AG04449 (cell line): ENCODE results near the gene LAMB4.

Source experiments
- CTCF ChIA-PET: fragments of 350-600 bp; formaldehyde crosslinking; extraction: SDS; loops from one replicate; lab custom pipeline; 2021; ENCODE audit warnings: antibody characterized with exemption; lab: Yijun Ruan, JAX
- POLR2A ChIA-PET: fragments of 400-600, 350-600 bp; formaldehyde crosslinking; extraction: SDS; loops from one replicate; lab custom pipeline; 2020; ENCODE audit warnings: antibody characterized with exemption, inconsistent platforms; lab: Yijun Ruan, JAX
- DNase-seq: peaks from one replicate; pipeline ENCODE4 v3.0.0-alpha.2; 2010; ENCODE audit warnings: low read depth, low spot score
- H3K4me3 ChIP-seq: 2 replicates; pipeline ENCODE4 v1.5.1; 2011; ENCODE audit warnings: low read depth, mild to moderate bottlenecking, control low read depth, low read length
- CTCF ChIP-seq: IDR thresholded peaks from one replicate; pipeline ENCODE4 v1.5.1; 2011; ENCODE audit warnings: mild to moderate bottlenecking, moderate library complexity, low read length, control low read depth, inconsistent platforms; ENCODE audit not compliant: insufficient read depth; ENCODE audit errors: missing control alignments

Gene LAMB4

GRCh38 chr7:108109221-108109908 lies 20.8 kb downstream of the LAMB4 start:
- ChIA-PET CTCF (interaction anchor here (0.7 to 1.1 kb wide), 4 partner anchors 9 to 230 kb away, joined by 3 to 4 read pairs (median 3); no protein-coding TSS in a partner anchor), POLR2A (no interaction called here)
- DNase-seq = no peak
- no peak overlapping the region for H3K4me3 ChIP-seq
- no peak for TF ChIP-seq CTCF

GRCh38 chr7:108108131-108108530 lies 22.0 kb downstream of the LAMB4 start:
- ChIA-PET POLR2A (no interaction called here), CTCF (no interaction called here)
- DNase-seq = no peak
- no peak for TF ChIP-seq CTCF
- H3K4me3 ChIP-seq = no peak overlapping the region

GRCh38 chr7:108104324-108104723 lies 25.8 kb downstream of the LAMB4 start:
- no peak for DNase-seq
- ChIA-PET POLR2A (no interaction called here), CTCF (interaction anchor here (0.7 to 2.4 kb wide), 2 partner anchors 9 to 18 kb away, joined by 3 to 11 read pairs; no protein-coding TSS in a partner anchor)
- TF ChIP-seq CTCF = no peak
- no peak overlapping the region for H3K4me3 ChIP-seq

- CTCF ChIA-PET = interaction anchor here (0.7 to 2.4 kb wide), 2 partner anchors 10 to 18 kb away, joined by 3 to 11 read pairs; no protein-coding TSS in a partner anchor
- POLR2A ChIA-PET = no interaction called here
- TF ChIP-seq CTCF = no peak
- H3K4me3 ChIP-seq = no peak overlapping the region
- no peak for DNase-seq
These were observed 26.4 kb downstream of the LAMB4 start for GRCh38 chr7:108103558-108104298.

- TF ChIP-seq CTCF = no peak
- H3K4me3 ChIP-seq = no peak overlapping the region
- ChIA-PET CTCF (interaction anchor here (2.4 kb wide), 1 partner anchor 11 kb away, joined by 11 read pairs; no protein-coding TSS in a partner anchor), POLR2A (no interaction called here)
- no peak for DNase-seq
These were observed 27.4 kb downstream of the LAMB4 start for GRCh38 chr7:108102671-108103312.

- no peak for TF ChIP-seq CTCF
- H3K4me3 ChIP-seq = no peak overlapping the region
- POLR2A ChIA-PET = no interaction called here
- DNase-seq = no peak
- CTCF ChIA-PET = no interaction called here
These were observed 28.4 kb downstream of the LAMB4 start for GRCh38 chr7:108101759-108102158.
